CD1c-positive myeloid dendritic cell (primary cell): ENCODE measurements around the gene TAF1.
A peak's percentile ranks its signal among the peaks of the same experiment; 100 is the strongest.
"Not testable (repeated sequence)": the region's sequence is repeated elsewhere in the genome, so short reads cannot be mapped to it uniquely, and the experiment has no call there.

Experiments
- DNase-seq: peaks from one replicate; pipeline ENCODE4 v3.0.0-alpha.2; 2016; ENCODE audit errors: extremely low spot score

TAF1 gene

DNA sequence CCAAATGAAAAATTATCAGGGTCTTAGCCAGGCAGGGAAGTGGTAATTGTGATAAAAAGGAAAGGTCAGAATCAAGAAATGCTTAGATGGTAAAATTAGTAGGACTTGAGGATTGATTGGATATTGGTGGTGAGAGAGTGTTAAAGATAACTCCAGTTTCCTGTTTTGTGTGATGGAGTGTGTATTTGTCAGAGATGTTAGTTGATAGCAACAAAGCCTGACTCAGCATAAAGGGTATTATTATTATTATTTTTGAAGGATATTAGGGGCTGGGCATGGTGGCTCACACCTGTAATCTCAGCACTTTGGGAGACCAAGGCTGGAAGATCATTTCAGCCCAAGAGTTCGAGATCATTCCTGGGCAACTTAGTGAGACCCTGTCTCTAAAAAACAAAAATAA lies 143.1 kb downstream of the TAF1 start:
- DNase-seq, result no peak

DNA sequence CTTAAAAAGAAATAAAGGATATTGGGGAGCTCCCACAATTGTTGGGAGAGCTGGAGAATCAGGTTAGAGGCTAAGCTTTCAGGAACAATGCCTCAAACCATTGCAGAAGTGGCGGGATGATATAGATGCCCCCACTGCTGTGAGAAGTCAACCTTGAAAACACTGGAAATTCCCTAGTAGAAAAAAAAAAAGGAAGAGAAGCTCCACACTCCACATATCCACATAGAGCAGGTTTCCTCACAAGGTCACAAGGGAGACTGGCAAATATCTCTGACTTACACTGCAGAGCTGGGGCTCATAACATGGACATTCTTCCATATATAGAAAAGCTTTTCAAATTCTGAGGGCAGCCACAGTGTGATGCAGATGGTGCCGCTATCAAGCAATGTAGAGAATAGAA lies 144.0 kb downstream of the TAF1 start:
- no peak for DNase-seq

DNA sequence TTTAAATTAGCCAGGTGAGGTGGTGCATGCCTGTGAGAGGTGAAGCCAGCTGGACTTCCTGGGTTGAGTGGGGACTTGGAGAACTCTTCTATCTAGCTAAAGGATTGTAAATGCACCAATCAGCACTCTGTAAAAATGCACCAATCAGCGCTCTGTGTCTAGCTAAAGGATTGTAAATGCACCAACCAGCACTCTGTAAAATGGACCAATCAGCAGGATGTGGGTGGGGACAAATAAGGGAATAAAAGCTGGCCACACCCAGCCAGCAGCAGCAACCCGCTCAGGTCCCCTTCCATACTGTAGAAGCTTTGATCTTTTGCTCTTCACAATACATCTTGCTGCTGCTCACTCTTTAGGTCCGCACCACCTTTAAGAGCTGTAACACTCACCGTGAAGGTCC lies 147.6 kb downstream of the TAF1 start:
- DNase-seq, result not testable (repeated sequence)

DNA sequence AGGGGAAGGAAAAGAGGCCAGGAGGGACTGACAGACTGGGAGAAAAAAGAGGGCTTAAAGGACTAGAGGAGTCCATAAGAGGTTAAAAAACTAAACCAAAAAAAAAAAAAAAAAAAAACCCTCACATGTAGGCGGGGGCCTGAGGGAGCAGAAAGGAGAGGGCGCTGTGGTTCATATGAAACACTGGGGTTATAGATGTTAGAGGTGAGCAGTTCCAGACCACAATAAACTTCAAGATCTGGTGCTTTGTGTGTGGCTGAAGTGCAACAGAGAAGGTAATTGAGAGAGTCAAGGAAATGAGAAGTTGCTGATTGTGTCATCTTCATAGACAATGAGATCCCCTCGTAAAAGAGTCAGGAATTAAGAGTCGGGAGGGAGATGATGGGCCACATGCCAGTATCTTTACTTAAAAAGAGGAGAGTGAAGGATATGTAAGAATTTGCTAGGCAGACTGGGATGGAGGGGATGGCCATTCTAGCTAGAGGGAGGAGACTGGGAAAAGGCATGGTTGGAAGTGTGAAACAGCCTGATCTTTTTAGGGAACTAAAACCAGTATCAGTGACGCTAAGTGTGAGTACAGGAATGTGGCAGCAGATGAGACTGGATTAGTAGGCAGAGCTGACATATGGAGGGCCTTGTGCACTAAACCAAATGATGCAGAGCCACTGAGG lies 148.3 kb downstream of the TAF1 start:
- DNase-seq, result peak; percentile 28

DNA sequence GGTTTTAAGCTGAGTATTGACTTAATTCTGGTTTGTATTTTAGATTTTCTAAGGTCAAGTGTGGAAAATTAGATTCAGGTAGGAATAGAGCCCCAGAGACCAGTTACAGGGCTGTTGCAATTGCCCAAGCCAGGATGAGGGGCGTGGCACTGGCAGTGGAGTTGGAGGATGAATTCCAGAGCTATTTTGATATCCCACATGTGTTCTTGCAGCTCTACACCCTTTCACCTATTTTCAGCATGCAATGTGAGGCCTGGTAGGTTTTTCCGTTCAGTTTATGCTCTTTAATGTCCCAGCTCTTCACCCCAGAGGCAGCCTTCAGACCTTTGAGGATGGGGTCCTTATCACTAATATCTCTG lies 148.9 kb downstream of the TAF1 start:
- DNase-seq, result no peak
